ENCODE results near the gene ACOT11. TPM values are rescaled to one million over a fixed set of nuclear protein-coding genes. Genes with fewer than 3 reads are reported as not detected.
"Not testable (repeated sequence)": the region's sequence is repeated elsewhere in the genome, so short reads cannot be mapped to it uniquely, and the experiment has no call there.

The ACOT11 gene
- total RNA-seq, 1 experiment from 2014 or later: 4.2 TPM

GRCh38 chr1:54627196-54627595 lies 79.2 kb downstream of the ACOT11 start:
- CTCF ChIA-PET: no interaction called here
- no peak for ATAC-seq

GRCh38 chr1:54635804-54636203 lies 87.8 kb downstream of the ACOT11 start:
- Mint-ChIP-seq H3K36me3 (peaks cover 26% of the 10 kb centered on the region), H3K9me3 (peaks cover 41% of the 10 kb centered on the region)
- POLR2A ChIA-PET; DNase-seq (ENCODE audit: low spot score); H3K4me3 Mint-ChIP-seq; H3K27me3 Mint-ChIP-seq (ENCODE audit: low read depth); H3K27ac Mint-ChIP-seq; ATAC-seq; H3K4me1 Mint-ChIP-seq; CTCF ChIA-PET: not testable (repeated sequence)

More at GRCh38 chr1:54627196-54627595, 79.2 kb downstream of the ACOT11 start:
- H3K4me3 Mint-ChIP-seq: no peak overlapping the region
- no peaks in the 10 kb centered on the region for H3K4me1 Mint-ChIP-seq
- no peak for DNase-seq (ENCODE audit: low spot score)
- H3K36me3 Mint-ChIP-seq: peaks cover 7% of the 10 kb centered on the region
- peaks cover 13% of the 10 kb centered on the region for H3K9me3 Mint-ChIP-seq
- H3K27me3 Mint-ChIP-seq (ENCODE audit: low read depth): peaks cover 2% of the 10 kb centered on the region; the same call in 1 of the 2 replicates
- H3K27ac Mint-ChIP-seq: no peak overlapping the region
- TF ChIP-seq NR2C2 (CRISPR knock-in tag; IDR thresholded peaks at IDR 0.05): no peak
- TF ChIP-seq ZMAT4 (CRISPR knock-in tag; IDR thresholded peaks at IDR 0.05): no peak
- TF ChIP-seq ETV6 (CRISPR knock-in tag; IDR thresholded peaks at IDR 0.05): no peak
- no peak for TF ChIP-seq GRHL2 (CRISPR knock-in tag; IDR thresholded peaks at IDR 0.05; ENCODE audit: insufficient replicate concordance, severe bottlenecking)
- no peak for TF ChIP-seq KAT7 (CRISPR knock-in tag; IDR thresholded peaks at IDR 0.05; ENCODE audit: borderline replicate concordance)
- TF ChIP-seq TEAD4 (CRISPR knock-in tag; IDR thresholded peaks at IDR 0.05): no peak
- TF ChIP-seq ARID4B (CRISPR knock-in tag; IDR thresholded peaks at IDR 0.05; ENCODE audit: borderline replicate concordance): no peak
- TF ChIP-seq GABPB1 (CRISPR knock-in tag; IDR thresholded peaks at IDR 0.05): no peak
- no peak for TF ChIP-seq RORB (CRISPR knock-in tag; IDR thresholded peaks at IDR 0.05)
- TF ChIP-seq JUN (CRISPR knock-in tag; IDR thresholded peaks at IDR 0.05): no peak
- POLR2A ChIA-PET: no interaction called here

GRCh38 chr1:54636461-54637446 lies 88.7 kb downstream of the ACOT11 start:
- POLR2A ChIA-PET; CTCF ChIA-PET; H3K27me3 Mint-ChIP-seq (ENCODE audit: low read depth); ATAC-seq; H3K4me1 Mint-ChIP-seq; DNase-seq (ENCODE audit: low spot score); H3K4me3 Mint-ChIP-seq; H3K27ac Mint-ChIP-seq: not testable (repeated sequence)
- Mint-ChIP-seq H3K36me3 (peaks cover 22% of the 10 kb centered on the region), H3K9me3 (peaks cover 35% of the 10 kb centered on the region)

- Mint-ChIP-seq H3K4me1 (no peaks in the 10 kb centered on the region), H3K9me3 (peaks cover 40% of the 10 kb centered on the region), H3K27me3 (ENCODE audit: low read depth) (peaks cover 4% of the 10 kb centered on the region; the same call in 1 of the 2 replicates), H3K4me3 (no peak overlapping the region), H3K36me3 (peaks cover 23% of the 10 kb centered on the region), H3K27ac (no peak overlapping the region)
- POLR2A ChIA-PET: no interaction called here
- DNase-seq (ENCODE audit: low spot score) (no peak), ATAC-seq (no peak)
- TF ChIP-seq E2F4 (CRISPR knock-in tag; IDR thresholded peaks at IDR 0.05; ENCODE audit: borderline replicate concordance, low read depth) (no peak), E2F1 (CRISPR knock-in tag; IDR thresholded peaks at IDR 0.05) (no peak), HMGXB4 (CRISPR knock-in tag; IDR thresholded peaks at IDR 0.05) (no peak), NFATC4 (CRISPR knock-in tag; IDR thresholded peaks at IDR 0.05) (no peak), KAT7 (CRISPR knock-in tag; IDR thresholded peaks at IDR 0.05; ENCODE audit: borderline replicate concordance) (no peak)
- CTCF ChIA-PET: no interaction called here
Measured at GRCh38 chr1:54640361-54640760, 92.3 kb downstream of the ACOT11 start.
